Small intestine (tissue), 7 donors: Measurements from ENCODE around the gene HYAL3. TPM values are rescaled to one million over a fixed set of nuclear protein-coding genes. Genes with fewer than 3 reads are reported as not detected.
A peak's percentile ranks its signal among the peaks of the same experiment; 100 is the strongest.

ENCODE experiments used
- DNase-seq, 2 donors: peaks; one replicate each; pipeline versions ENCODE4 v3.0.0 to v3.0.0-alpha.2; 2013
- FAIRE-seq: peaks from 2 replicates; lab custom pipeline; 2012; peaks lifted over from hg19 to GRCh38; lab: Jason Lieb, UNC
- H3K27ac ChIP-seq, 3 donors: one replicate each; pipeline ENCODE4 v1.5.1; 2013; ENCODE audit warnings: low read length in 2 of 3, mild to moderate bottlenecking in 2 of 3, control low read depth in 1 of 3, inconsistent platforms in 1 of 3, low read depth in 1 of 3, moderate library complexity in 1 of 3
- H3K27me3 ChIP-seq, 3 donors: one replicate each; pipeline ENCODE4 v1.6.1; 2013; ENCODE audit warnings: low read length in 3 of 3, inconsistent platforms in 1 of 3; ENCODE audit not compliant: control insufficient read depth in 3 of 3, insufficient read depth in 3 of 3
- H3K36me3 ChIP-seq, 3 donors: one replicate each; pipeline ENCODE4 v1.6.1; 2013; ENCODE audit warnings: low read length in 3 of 3, inconsistent platforms in 1 of 3, low read depth in 1 of 3, mild to moderate bottlenecking in 1 of 3, moderate library complexity in 1 of 3; ENCODE audit not compliant: control insufficient read depth in 3 of 3, insufficient read depth in 2 of 3
- H3K4me1 ChIP-seq, 3 donors: one replicate each; pipeline ENCODE4 v1.6.1; 2013; ENCODE audit warnings: low read length in 2 of 3, inconsistent platforms in 1 of 3, low read depth in 1 of 3, mild to moderate bottlenecking in 1 of 3, moderate library complexity in 1 of 3; ENCODE audit not compliant: control insufficient read depth in 3 of 3, insufficient read depth in 2 of 3
- H3K4me3 ChIP-seq, 3 donors: one replicate each; pipeline ENCODE4 v1.5.1; 2013; ENCODE audit warnings: low read length in 3 of 3, control low read depth in 1 of 3, inconsistent platforms in 1 of 3, low read depth in 1 of 3, mild to moderate bottlenecking in 1 of 3, moderate library complexity in 1 of 3
- H3K9me3 ChIP-seq, 2 donors: one replicate each; pipeline ENCODE4 v1.6.1; 2013; ENCODE audit warnings: low read depth in 1 of 2, low read length in 1 of 2; ENCODE audit not compliant: control insufficient read depth in 2 of 2, insufficient read depth in 1 of 2
- WGBS, 3 donors: extraction: QIAGEN DNeasy Blood & Tissue Kit; methylation state at CpG; one replicate each; pipeline ENCODE4 v1.1.7; 2013; 5-methylcytosine and 5-hydroxymethylcytosine counted together
- polyA plus RNA-seq, 4 donors: library from polyadenylated mRNA; stranded (reverse) in 3 of 4; unstranded in 1 of 4; fragments of 200-250 nt in 3 of 4; fragments of 120-200 nt in 1 of 4; gene quantifications; one replicate each; pipeline versions ENCODE4 v1.2.1 to v1.2.3, GENCODE V29; 2013
- donor health status: healthy with polysubstance abuse.
- donor health status: control.
- donor health status: control.
- donor health status: Bipolar disorder and iron deficiency.
- donor health status: healthy.

HYAL3 gene
- polyA plus RNA-seq, 4 donors = 1.6 to 4.1 (median 2.5) TPM

DNA sequence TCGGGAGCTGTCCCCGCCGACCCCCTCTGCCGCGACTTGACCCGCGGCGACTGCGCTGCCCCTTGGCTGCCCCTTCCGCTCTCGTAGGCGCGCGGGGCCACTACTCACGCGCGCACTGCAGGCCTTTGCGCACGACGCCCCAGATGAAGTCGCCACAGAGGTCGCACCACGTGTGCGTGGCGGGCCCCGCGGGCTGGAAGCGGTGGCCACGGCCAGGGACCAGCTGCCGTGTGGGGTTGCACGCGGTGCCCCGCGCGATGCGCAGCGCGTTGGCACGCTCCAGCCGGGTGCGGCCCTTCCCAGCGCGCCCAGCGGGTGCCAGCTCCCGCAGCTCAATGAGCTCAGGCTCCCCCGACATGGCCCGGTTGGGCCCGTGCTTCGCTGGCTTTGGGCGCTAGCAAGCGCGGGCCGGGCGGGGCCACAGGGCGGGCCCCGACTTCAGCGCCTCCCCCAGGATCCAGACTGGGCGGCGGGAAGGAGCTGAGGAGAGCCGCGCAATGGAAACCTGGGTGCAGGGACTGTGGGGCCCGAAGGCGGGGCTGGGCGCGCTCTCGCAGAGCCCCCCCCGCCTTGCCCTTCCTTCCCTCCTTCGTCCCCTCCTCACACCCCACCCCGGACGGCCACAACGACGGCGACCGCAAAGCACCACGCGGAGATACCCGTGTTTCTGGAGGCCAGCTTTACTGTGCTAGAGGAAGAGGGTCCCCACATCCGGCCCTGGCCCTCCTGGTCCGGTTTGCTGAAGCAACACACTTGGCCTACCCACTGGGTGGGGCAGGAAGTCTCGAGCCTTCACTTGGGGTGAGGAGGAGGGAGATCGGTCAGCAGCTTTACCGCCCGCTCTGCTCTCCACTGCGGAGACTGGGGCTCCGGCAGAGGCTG, 41.5 kb upstream of the HYAL3 start, which contains the start of gene RASSF1:
Gene RASSF1 (minus strand): TSS at position 389 of the 882 bp plus-strand sequence. CDS start 31 bp downstream, at position 358.
- Histone ChIP-seq H3K9me3 (no peaks in the 10 kb centered on the region), H3K27ac (peak within 1 kb of the TSS; percentile 18 to 88 (median 73)), H3K4me3 (peak within 1 kb of the TSS; percentile 27 to 50 (median 48)), H3K36me3 (peaks cover 0 to 7% (median 0%) of the 10 kb centered on the region in 3 donors), H3K4me1 (peaks cover 0 to 30% (median 0%) of the 10 kb centered on the region in 3 donors), H3K27me3 (peaks cover 0 to 26% (median 0%) of the 10 kb centered on the region in 3 donors)
- DNase-seq = peak; percentile 71 to 74
- WGBS, 3 donors = 3 to 15% (median 8%) methylated on average over 54 to 85 of the region's 85 CpGs
- no peak for FAIRE-seq

DNA sequence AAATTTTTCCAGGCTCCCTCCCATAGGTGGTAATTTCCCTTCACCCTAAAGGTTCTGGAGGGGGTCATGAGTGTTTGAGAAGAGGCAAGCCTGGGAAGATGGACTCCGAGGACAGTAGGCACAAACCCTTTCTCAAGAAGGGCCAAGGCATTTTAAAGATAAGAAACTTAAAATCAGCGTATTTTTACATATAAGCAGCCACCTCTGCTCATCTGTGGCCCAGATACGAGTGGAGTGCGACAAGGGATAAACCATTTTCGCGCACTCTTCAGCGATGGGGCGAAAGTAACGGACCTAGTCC, 40.9 kb upstream of the HYAL3 start:
- WGBS, 3 donors = 21 to 39% (median 27%) methylated on average over 9 of the region's 9 CpGs
- Histone ChIP-seq H3K27ac (peak overlapping the region; percentile 18 to 88 (median 73)), H3K9me3 (no peaks in the 10 kb centered on the region), H3K36me3 (peaks cover 0 to 7% (median 0%) of the 10 kb centered on the region in 3 donors), H3K27me3 (peaks cover 0 to 26% (median 0%) of the 10 kb centered on the region in 3 donors), H3K4me1 (peaks cover 0 to 29% (median 0%) of the 10 kb centered on the region in 3 donors), H3K4me3 (peak overlapping the region; percentile 27 to 50 (median 48))
- DNase-seq = no peak
- FAIRE-seq = no peak

DNA sequence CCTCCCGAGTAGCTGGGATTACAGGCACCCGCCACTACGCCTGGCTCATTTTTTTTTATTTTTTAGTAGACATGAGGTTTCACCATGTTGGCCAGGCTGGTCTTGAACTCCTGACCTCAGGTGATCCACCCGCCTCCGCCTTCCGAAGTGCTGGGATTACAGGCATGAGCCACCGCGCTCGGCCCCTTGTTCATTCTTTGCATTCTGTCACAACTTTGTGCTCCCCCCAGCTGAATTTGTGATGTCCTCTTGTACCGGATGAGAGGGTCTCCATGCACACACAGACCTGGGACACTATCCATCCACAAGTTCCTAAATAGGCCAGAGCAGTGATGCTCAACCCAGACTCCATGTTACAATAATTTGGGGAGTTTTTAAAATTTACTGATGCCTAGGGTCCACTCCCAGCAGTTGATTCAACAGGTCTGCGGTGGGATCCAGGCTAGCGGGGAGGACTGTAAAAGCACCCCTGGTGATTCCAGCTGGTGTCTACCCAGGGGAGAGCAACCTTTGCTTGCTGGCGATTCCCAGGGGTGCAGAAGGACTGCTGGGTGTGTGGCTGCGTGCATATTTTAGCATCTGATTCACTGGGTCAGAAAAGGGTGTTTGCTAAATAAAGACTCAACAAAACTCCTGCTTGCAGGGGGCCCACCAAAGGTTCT, 40.4 kb upstream of the HYAL3 start:
- no peak for FAIRE-seq
- peaks cover 0 to 8% (median 0%) of the 10 kb centered on the region in 3 donors for H3K36me3 ChIP-seq
- H3K4me3 ChIP-seq = peak overlapping the region; percentile 27 to 50 (median 48)
- 71 to 80% (median 72%) methylated on average over 14 of the region's 14 CpGs for WGBS, 3 donors
- H3K4me1 ChIP-seq = peaks cover 0 to 30% (median 0%) of the 10 kb centered on the region in 3 donors
- DNase-seq = no peak
- H3K27me3 ChIP-seq = peaks cover 0 to 26% (median 0%) of the 10 kb centered on the region in 3 donors
- H3K27ac ChIP-seq = peak overlapping the region; percentile 18 to 88 (median 73)
- H3K9me3 ChIP-seq = no peaks in the 10 kb centered on the region

DNA sequence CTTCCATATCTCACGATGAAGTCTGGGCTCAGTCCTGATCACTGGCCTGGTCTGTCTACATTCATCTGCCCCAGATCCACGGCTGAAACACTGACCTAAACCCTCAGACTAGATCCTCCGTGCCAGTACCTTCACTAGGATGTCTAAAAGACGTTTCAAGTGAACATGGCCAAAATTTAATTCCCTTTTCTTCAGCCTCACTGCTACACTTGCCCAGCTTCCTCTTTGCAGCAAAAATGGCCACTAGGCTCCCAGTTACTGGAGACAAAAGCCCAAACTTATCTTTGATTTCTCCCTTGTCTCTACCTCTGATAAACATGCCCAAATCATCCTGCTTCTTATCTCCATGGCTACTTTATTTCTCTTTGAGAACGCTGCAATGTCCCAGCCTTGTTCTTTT, 39.8 kb upstream of the HYAL3 start:
- Histone ChIP-seq H3K27me3 (peaks cover 0 to 26% (median 0%) of the 10 kb centered on the region in 3 donors), H3K27ac (peak overlapping the region in 2 of 3 donors; percentile 80 to 96), H3K4me3 (peak overlapping the region in 1 of 3 donors; percentile 24), H3K36me3 (peaks cover 0 to 14% (median 0%) of the 10 kb centered on the region in 3 donors), H3K9me3 (no peaks in the 10 kb centered on the region), H3K4me1 (peaks cover 0 to 30% (median 3%) of the 10 kb centered on the region in 3 donors)
- DNase-seq (no peak), FAIRE-seq (no peak)
- 55 to 82% (median 59%) methylated on average over 5 of the region's 5 CpGs for WGBS, 3 donors

DNA sequence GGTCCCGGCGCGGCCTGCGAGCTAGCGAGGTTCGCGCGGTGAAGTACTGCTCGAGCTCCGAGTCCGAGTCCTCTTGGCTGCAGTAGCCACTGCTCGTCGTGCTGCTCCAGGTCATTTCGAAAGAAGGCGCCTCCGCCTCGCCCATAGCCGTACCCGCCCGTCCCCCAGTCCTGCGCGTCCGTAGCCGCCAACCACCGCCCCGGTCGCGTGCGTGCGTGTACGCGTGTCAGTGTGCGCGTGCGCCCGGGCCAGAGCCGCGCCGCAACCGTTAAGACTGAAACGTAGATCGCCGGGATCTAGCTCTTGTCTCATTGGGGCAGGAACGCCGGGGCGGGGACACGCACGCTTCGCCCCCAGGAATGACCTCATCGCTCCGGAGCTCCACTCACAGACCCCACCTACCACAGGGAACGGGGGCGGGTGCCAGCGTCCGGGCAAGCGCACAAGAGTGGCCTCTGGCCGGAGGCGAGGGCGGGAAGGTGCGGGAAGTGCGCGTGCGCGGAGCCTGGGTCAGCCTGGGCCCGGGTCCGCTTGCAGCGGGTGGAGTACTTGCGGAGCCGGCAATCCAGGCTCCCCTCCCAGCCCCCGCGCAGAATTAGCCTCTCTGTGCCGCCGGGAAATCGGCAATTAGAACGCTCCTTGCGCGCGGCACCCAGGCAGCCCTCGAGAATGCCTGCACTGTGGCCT, 38.1 kb upstream of the HYAL3 start:
- WGBS, 3 donors = 0 to 1% (median 0%) methylated on average over 55 to 79 of the region's 79 CpGs
- no peak for FAIRE-seq
- peaks cover 0 to 32% (median 3%) of the 10 kb centered on the region in 3 donors for H3K4me1 ChIP-seq

DNA sequence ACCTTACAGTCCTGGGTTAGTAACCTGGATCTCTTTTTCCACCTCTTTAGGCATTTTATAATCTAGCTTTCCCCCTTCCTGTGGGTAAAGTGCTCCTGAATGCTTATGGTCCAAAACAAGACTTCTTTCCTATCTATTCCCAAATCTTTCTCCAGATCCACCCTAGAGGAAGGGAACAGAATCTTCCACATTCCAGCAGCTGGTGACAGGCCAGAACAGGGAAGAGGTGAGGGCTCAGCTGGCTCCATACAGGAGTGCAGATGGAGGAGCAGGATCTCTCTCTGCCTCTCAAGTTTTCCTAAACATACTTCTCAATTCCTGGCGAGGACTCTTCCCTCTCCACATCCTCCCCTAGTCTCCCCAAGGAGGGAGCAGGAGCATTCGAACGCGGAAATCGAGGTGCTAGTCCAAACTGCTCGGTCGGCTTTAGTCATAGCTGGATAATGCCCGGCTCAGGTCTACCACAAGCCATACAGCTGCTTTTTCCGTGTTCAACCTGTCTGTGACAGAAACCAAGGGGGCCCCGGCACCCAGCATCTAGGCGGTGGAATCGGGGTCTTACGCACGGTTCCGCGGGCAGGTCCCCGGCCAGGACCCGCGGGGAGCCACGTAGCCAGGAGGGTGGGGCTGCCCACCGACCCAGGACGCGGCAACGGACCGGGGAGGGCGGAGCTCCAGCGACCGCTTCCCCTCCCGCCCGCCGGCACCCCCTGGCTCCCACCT, 37.4 kb upstream of the HYAL3 start:
- WGBS, 3 donors = 1% methylated on average over 29 to 31 of the region's 31 CpGs
- Histone ChIP-seq H3K4me3 (peak overlapping the region; percentile 56 to 91 (median 61)), H3K27ac (peak overlapping the region; percentile 88 to 98 (median 96)), H3K4me1 (peaks cover 0 to 32% (median 3%) of the 10 kb centered on the region in 3 donors), H3K9me3 (no peaks in the 10 kb centered on the region), H3K36me3 (peaks cover 0 to 27% (median 3%) of the 10 kb centered on the region in 3 donors), H3K27me3 (peaks cover 0 to 22% (median 0%) of the 10 kb centered on the region in 3 donors)
- DNase-seq (no peak), FAIRE-seq (no peak)

More for the DNA sequence above, 38.1 kb upstream of the HYAL3 start:
- DNase-seq = peak; percentile 99
- peak overlapping the region; percentile 56 to 91 (median 61) for H3K4me3 ChIP-seq
- H3K27ac ChIP-seq = peak overlapping the region; percentile 92 to 98 (median 96)
- H3K9me3 ChIP-seq = no peaks in the 10 kb centered on the region
- H3K27me3 ChIP-seq = peaks cover 0 to 26% (median 0%) of the 10 kb centered on the region in 3 donors
- H3K36me3 ChIP-seq = peaks cover 0 to 20% (median 0%) of the 10 kb centered on the region in 3 donors

DNA sequence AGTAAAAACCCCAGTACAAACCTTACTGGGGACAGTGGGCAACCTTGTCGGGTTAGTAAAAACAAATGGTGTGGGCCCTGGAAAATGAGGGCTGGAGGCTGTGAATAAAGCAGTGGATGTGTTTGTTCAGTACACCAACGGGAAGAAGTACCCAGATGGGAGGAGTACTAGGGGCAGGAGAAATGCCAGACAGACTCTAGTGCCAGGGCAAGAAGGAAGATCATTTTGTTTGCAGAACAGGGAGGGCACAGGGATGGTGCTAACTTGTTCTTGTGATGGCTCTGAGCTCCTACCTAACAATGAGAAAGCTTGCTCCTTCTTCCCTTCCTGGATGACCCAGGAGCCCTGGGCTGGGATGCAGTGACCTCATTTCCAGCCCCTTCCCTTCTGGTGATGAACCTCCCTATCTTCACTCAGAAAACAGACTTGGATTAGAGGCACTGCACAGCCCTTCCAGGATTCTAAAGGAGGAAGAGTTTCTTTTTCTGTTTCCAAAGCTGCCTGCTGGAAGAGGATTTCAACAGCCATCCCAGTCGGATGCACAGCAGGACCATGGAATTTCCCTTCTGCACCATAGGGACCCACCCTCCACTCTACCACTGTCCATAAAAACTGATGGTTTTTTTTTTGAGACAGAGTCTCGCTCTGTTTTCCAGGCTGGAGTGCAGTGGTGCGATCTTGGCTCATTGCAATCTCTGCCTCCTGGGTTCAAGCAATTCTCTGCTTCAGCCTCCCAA, 35.3 kb upstream of the HYAL3 start:
- DNase-seq = no peak
- WGBS, 3 donors = 60 to 66% (median 62%) methylated on average over 5 of the region's 5 CpGs
- Histone ChIP-seq H3K9me3 (no peaks in the 10 kb centered on the region), H3K4me1 (peaks cover 0 to 22% (median 3%) of the 10 kb centered on the region in 3 donors), H3K4me3 (no peak overlapping the region), H3K27ac (peak overlapping the region in 2 of 3 donors; percentile 32 to 81), H3K27me3 (peaks cover 0 to 2% (median 0%) of the 10 kb centered on the region in 3 donors), H3K36me3 (peaks cover 12 to 49% (median 14%) of the 10 kb centered on the region in 3 donors)
- no peak for FAIRE-seq
